ENCODE results near the gene EYA2. TPM values are rescaled to one million over a fixed set of nuclear protein-coding genes. Genes with fewer than 3 reads are reported as not detected.

The EYA2 gene
- total RNA-seq, 1 experiment from 2014 or later = not detected

- Histone ChIP-seq H3K9me3 (ENCODE audit: low read depth, low read length, poor library complexity, severe bottlenecking) (no peaks in the 10 kb centered on the region), H3K4me3 (ENCODE audit: low read depth, low read length, poor library complexity, severe bottlenecking) (no peak overlapping the region), H3K36me3 (ENCODE audit: insufficient read depth, low read length, poor library complexity, severe bottlenecking) (no peaks in the 10 kb centered on the region), H3K27me3 (replicated peaks; ENCODE audit: insufficient read depth, low read depth, low read length, poor library complexity) (no peaks in the 10 kb centered on the region), H3K4me1 (ENCODE audit: insufficient read depth, low read length, poor library complexity, severe bottlenecking) (no peaks in the 10 kb centered on the region), H3K27ac (ENCODE audit: low read depth, low read length, poor library complexity, severe bottlenecking) (no peak overlapping the region)
- no TSS peak for BruUV-seq (replicated peaks)
- POLR2A ChIA-PET (ENCODE audit: low non-redundant PET) = no interaction called here
- no peak for DNase-seq (ENCODE audit: low spot score)
- TF ChIP-seq CTCF (conservative IDR thresholded peaks at IDR 0.05; ENCODE audit: low read depth, low read length) (no peak), EZH2 (IDR thresholded peaks at IDR 0.05; ENCODE audit: borderline replicate concordance, low read depth, low read length, poor library complexity, severe bottlenecking) (no peak)
- CTCF ChIA-PET = no interaction called here
- intact Hi-C loops (cut with micrococcal nuclease; ENCODE audit: unreplicated experiment) = no loop called here
These were observed 257.4 kb downstream of the EYA2 start for GRCh38 chr20:47152068-47152467.

DNA sequence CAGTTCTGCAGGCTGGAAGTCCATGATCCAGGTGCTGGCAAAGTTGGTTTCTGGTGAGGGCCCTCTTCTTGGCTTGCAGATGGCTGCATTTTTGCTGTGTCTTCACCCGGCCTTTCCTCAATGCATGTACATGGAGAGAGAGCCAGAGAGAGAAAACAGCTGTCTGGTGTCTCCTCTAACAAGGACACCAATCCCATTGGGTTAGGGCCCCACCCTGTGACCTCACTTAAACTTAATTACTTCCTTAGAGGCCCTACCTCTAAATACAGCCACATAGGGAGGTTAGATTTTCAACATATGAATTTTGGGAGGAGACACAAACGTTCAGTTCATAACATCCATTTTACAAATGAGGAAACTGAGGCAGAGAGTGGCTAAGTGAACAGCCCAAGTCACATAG lies 259.4 kb downstream of the EYA2 start:
- CTCF ChIA-PET = interaction anchor here (0.5 kb wide), 1 partner anchor 746 kb away, joined by 3 read pairs; no protein-coding TSS in a partner anchor
- no peaks in the 10 kb centered on the region for H3K9me3 ChIP-seq (ENCODE audit: low read depth, low read length, poor library complexity, severe bottlenecking)

GRCh38 chr20:47156301-47157137 lies 261.9 kb downstream of the EYA2 start:
- intact Hi-C loops (cut with micrococcal nuclease; ENCODE audit: unreplicated experiment) = no loop called here
- Histone ChIP-seq H3K4me1 (ENCODE audit: insufficient read depth, low read length, poor library complexity, severe bottlenecking) (no peaks in the 10 kb centered on the region), H3K4me3 (ENCODE audit: low read depth, low read length, poor library complexity, severe bottlenecking) (no peak overlapping the region), H3K9me3 (ENCODE audit: low read depth, low read length, poor library complexity, severe bottlenecking) (no peaks in the 10 kb centered on the region), H3K36me3 (ENCODE audit: insufficient read depth, low read length, poor library complexity, severe bottlenecking) (no peaks in the 10 kb centered on the region), H3K27me3 (replicated peaks; ENCODE audit: insufficient read depth, low read depth, low read length, poor library complexity) (no peaks in the 10 kb centered on the region), H3K27ac (ENCODE audit: low read depth, low read length, poor library complexity, severe bottlenecking) (no peak overlapping the region)
- no TSS peak for BruUV-seq (replicated peaks)
- no peak for DNase-seq (ENCODE audit: low spot score)
- ChIA-PET POLR2A (ENCODE audit: low non-redundant PET) (no interaction called here), CTCF (interaction anchor here (0.7 kb wide), 1 partner anchor 402 kb away, joined by 4 read pairs; no protein-coding TSS in a partner anchor)
- no peak for TF ChIP-seq EZH2 (IDR thresholded peaks at IDR 0.05; ENCODE audit: borderline replicate concordance, low read depth, low read length, poor library complexity, severe bottlenecking)
- TF ChIP-seq CTCF (conservative IDR thresholded peaks at IDR 0.05; ENCODE audit: low read depth, low read length) = no peak

More for the DNA sequence above, 259.4 kb downstream of the EYA2 start:
- no peak for DNase-seq (ENCODE audit: low spot score)
- no TSS peak for BruUV-seq (replicated peaks)
- Histone ChIP-seq H3K27me3 (replicated peaks; ENCODE audit: insufficient read depth, low read depth, low read length, poor library complexity) (no peaks in the 10 kb centered on the region), H3K4me1 (ENCODE audit: insufficient read depth, low read length, poor library complexity, severe bottlenecking) (no peaks in the 10 kb centered on the region), H3K27ac (ENCODE audit: low read depth, low read length, poor library complexity, severe bottlenecking) (no peak overlapping the region), H3K4me3 (ENCODE audit: low read depth, low read length, poor library complexity, severe bottlenecking) (no peak overlapping the region), H3K36me3 (ENCODE audit: insufficient read depth, low read length, poor library complexity, severe bottlenecking) (no peaks in the 10 kb centered on the region)
- TF ChIP-seq CTCF (conservative IDR thresholded peaks at IDR 0.05; ENCODE audit: low read depth, low read length) = no peak
- no peak for TF ChIP-seq EZH2 (IDR thresholded peaks at IDR 0.05; ENCODE audit: borderline replicate concordance, low read depth, low read length, poor library complexity, severe bottlenecking)
- intact Hi-C loops (cut with micrococcal nuclease; ENCODE audit: unreplicated experiment) = no loop called here
- POLR2A ChIA-PET (ENCODE audit: low non-redundant PET) = no interaction called here

Data from A673 (cell line).